GM23338 (cell line): ENCODE measurements around the gene ITGB5. TPM values are rescaled to one million over a fixed set of nuclear protein-coding genes. Genes with fewer than 3 reads are reported as not detected.
A peak's percentile ranks its signal among the peaks of the same experiment; 100 is the strongest.

Source experiments
- ATAC-seq: fragments of 200-7000 bp; cut with Tn5 transposase; 3 replicates; pipeline ENCODE4 v1.9.1; 2020
- DNase-seq: peaks from one replicate; pipeline ENCODE4 v3.0.0-alpha.2; 2015; ENCODE audit warnings: low spot score
- H2AFZ ChIP-seq: fragments of 200-600 bp; sonication (generic); 2 replicates; pipeline ENCODE4 v1.8.0; 2016; ENCODE audit warnings: antibody characterized with exemption, mild to moderate bottlenecking, moderate library complexity
- H3F3A ChIP-seq: fragments of 200-600 bp; sonication (generic); replicated peaks from 2 replicates; pipeline ENCODE4 v1.8.0; 2017; ENCODE audit warnings: antibody characterized with exemption, mixed run types, low read depth
- H3K27ac ChIP-seq: fragments of 200-600 bp; sonication (generic); 2 replicates; pipeline ENCODE4 v1.6.1; 2016; ENCODE audit warnings: low read depth
- H3K27me3 ChIP-seq: fragments of 200-600 bp; sonication (generic); 2 replicates; pipeline ENCODE4 v1.8.0; 2016; ENCODE audit warnings: mild to moderate bottlenecking, mixed run types, moderate library complexity; ENCODE audit not compliant: insufficient read depth
- H3K36me3 ChIP-seq: fragments of 200-600 bp; sonication (generic); 2 replicates; pipeline ENCODE4 v1.8.0; 2016; ENCODE audit warnings: mild to moderate bottlenecking; ENCODE audit not compliant: insufficient read depth
- H3K4me1 ChIP-seq: fragments of 200-600 bp; sonication (generic); 2 replicates; pipeline ENCODE4 v1.8.0; 2016; ENCODE audit warnings: mild to moderate bottlenecking, moderate library complexity; ENCODE audit not compliant: insufficient read depth
- H3K4me2 ChIP-seq: fragments of 200-600 bp; sonication (generic); 2 replicates; pipeline ENCODE4 v1.7.1; 2017; ENCODE audit warnings: mixed run types
- H3K4me3 ChIP-seq: fragments of 200-600 bp; sonication (generic); 2 replicates; pipeline ENCODE4 v1.6.1; 2016; ENCODE audit warnings: mixed run types
- H3K79me2 ChIP-seq: fragments of 200-600 bp; sonication (generic); replicated peaks from 2 replicates; pipeline ENCODE4 v1.8.0; 2017; ENCODE audit warnings: mild to moderate bottlenecking; ENCODE audit not compliant: insufficient read depth
- H3K9me2 ChIP-seq: fragments of 200-600 bp; sonication (generic); 2 replicates; pipeline ENCODE4 v1.8.0; 2017; ENCODE audit not compliant: insufficient read depth
- H4K20me1 ChIP-seq: fragments of 200-600 bp; sonication (generic); replicated peaks from 2 replicates; pipeline ENCODE4 v1.8.0; 2017; ENCODE audit warnings: mild to moderate bottlenecking; ENCODE audit not compliant: insufficient read depth
- H3K27ac Mint-ChIP-seq: 2 replicates; pipeline ENCODE4 v1.8.0; 2020; ENCODE audit warnings: inconsistent platforms, mild to moderate bottlenecking, moderate library complexity, mixed read lengths
- H3K27me3 Mint-ChIP-seq: 3 replicates; pipeline ENCODE4 v1.8.0; 2022; ENCODE audit warnings: low read depth, mild to moderate bottlenecking, moderate library complexity, mixed read lengths, inconsistent platforms; ENCODE audit not compliant: insufficient read depth, poor library complexity
- H3K36me3 Mint-ChIP-seq: 3 replicates; pipeline ENCODE4 v1.8.0; 2021; ENCODE audit warnings: low read depth, mild to moderate bottlenecking, inconsistent platforms, moderate library complexity, mixed read lengths
- H3K4me1 Mint-ChIP-seq: 3 replicates; pipeline ENCODE4 v1.8.0; 2020; ENCODE audit warnings: mild to moderate bottlenecking, inconsistent platforms, mixed read lengths
- H3K4me3 Mint-ChIP-seq: 3 replicates; pipeline ENCODE4 v1.8.0; 2021; ENCODE audit warnings: moderate library complexity, mild to moderate bottlenecking, inconsistent platforms, mixed read lengths
- H3K9me3 Mint-ChIP-seq: 3 replicates; pipeline ENCODE4 v1.8.0; 2020; ENCODE audit warnings: moderate library complexity, mild to moderate bottlenecking, inconsistent platforms, mixed read lengths
- CTCF ChIP-seq, 2 experiments: fragments of 200-600 bp in 1 of 2; sonication (generic) in 1 of 2; conservative IDR thresholded peaks; 2 replicates each; pipeline versions ENCODE4 v1.5.1 to v1.6.1; 2016 to 2017; ENCODE audit warnings: antibody characterized with exemption in 2 of 2, low read depth in 2 of 2, mild to moderate bottlenecking in 2 of 2, moderate library complexity in 1 of 2
- NANOG ChIP-seq: IDR thresholded peaks from 2 replicates; pipeline ENCODE4 v1.6.1; 2016; ENCODE audit warnings: antibody characterized with exemption, borderline replicate concordance
- POLR2AphosphoS5 ChIP-seq: IDR thresholded peaks from 2 replicates; pipeline ENCODE4 v1.6.1; 2016; ENCODE audit warnings: antibody characterized with exemption, low read depth
- STAT1 ChIP-seq: IDR thresholded peaks from one replicate; pipeline ENCODE4 v1.6.1; 2016; ENCODE audit warnings: antibody characterized with exemption; ENCODE audit not compliant: unreplicated experiment
- ZNF331 ChIP-seq: fragments of 250-450 bp; sonication (Bioruptor Pico); IDR thresholded peaks from 2 replicates; pipeline ENCODE4 v1.5.0; 2020; ENCODE audit warnings: low read depth, mild to moderate bottlenecking, moderate library complexity
- ZNF462 ChIP-seq: fragments of 250-450 bp; sonication (Bioruptor Pico); IDR thresholded peaks from 2 replicates; pipeline ENCODE4 v1.5.0; 2020; ENCODE audit warnings: mild to moderate bottlenecking, moderate library complexity
- polyA plus RNA-seq: library from polyadenylated mRNA; unstranded; fragments of >200 nt; fragmentation: Nextera tagmentation; extraction: Ambion mirVana; gene quantifications from 2 replicates; pipeline ENCODE4 v1.2.1, GENCODE V29; 2016
- total RNA-seq: library from RNA; depleted of rRNA; stranded (reverse); fragments of >200 nt; shearing (Covaris generic); gene quantifications from 2 replicates; pipeline ENCODE4 v1.2.3, GENCODE V29; 2014

Gene ITGB5
- total and polyA plus RNA-seq, 2 experiments from 2014 or later: 68.2 to 269 TPM

GRCh38 chr3:124788254-124788745 lies 98.9 kb downstream of the ITGB5 start (continued):
- TF ChIP-seq ZNF462 (CRISPR knock-in tag) (no peak), ZNF331 (CRISPR knock-in tag) (no peak), CTCF (conservative IDR thresholded peaks at IDR 0.05; ENCODE audit: low read depth in 2 of 2) (no peak)

- peaks cover 22% of the 10 kb centered on the region for H3K36me3 ChIP-seq
- DNase-seq: no peak
- no peak overlapping the region for H3K4me3 ChIP-seq
- H2AFZ ChIP-seq: no peak overlapping the region
- Mint-ChIP-seq H3K4me3 (no peak overlapping the region), H3K36me3 (peaks cover 44% of the 10 kb centered on the region), H3K4me1 (peaks cover 6% of the 10 kb centered on the region), H3K27me3 (peaks cover 3% of the 10 kb centered on the region), H3K9me3 (no peaks in the 10 kb centered on the region), H3K27ac (peak overlapping the region; percentile 81)
- H3K27ac ChIP-seq: peak overlapping the region; percentile 65
- no peaks in the 10 kb centered on the region for H3K4me1 ChIP-seq
- no peak overlapping the region for H3K4me2 ChIP-seq
- H3K27me3 ChIP-seq: no peaks in the 10 kb centered on the region
- peaks cover 49% of the 10 kb centered on the region for H3K79me2 ChIP-seq
- H3K9me2 ChIP-seq: no peaks in the 10 kb centered on the region
- peaks cover 20% of the 10 kb centered on the region; the same call in 1 of the 2 replicates for H4K20me1 ChIP-seq
- no peak for ATAC-seq
- 0 out of 2 replicates have a peak, but pooled peaks cover 11% of the 10 kb centered on the region for H3F3A ChIP-seq
- TF ChIP-seq NANOG (no peak), ZNF462 (CRISPR knock-in tag) (no peak), STAT1 (no peak), POLR2AphosphoS5 (no peak)
These were observed 99.5 kb downstream of the ITGB5 start for GRCh38 chr3:124787476-124788195.
